Endodermal cell (in vitro differentiated cells): ENCODE data around the gene DYNLRB1. TPM values are rescaled to one million over a fixed set of nuclear protein-coding genes. Genes with fewer than 3 reads are reported as not detected.

Experiments used
- DNase-seq: peaks from one replicate; pipeline ENCODE4 v3.0.0-alpha.2; 2017
- H3K27ac ChIP-seq: 2 replicates; pipeline ENCODE4 v1.5.1; 2013; ENCODE audit warnings: mild to moderate bottlenecking, low read depth, low read length, moderate library complexity
- H3K27me3 ChIP-seq: 2 replicates; pipeline ENCODE4 v1.6.1; 2013; ENCODE audit warnings: mild to moderate bottlenecking, low read length, moderate library complexity; ENCODE audit not compliant: insufficient read depth, control insufficient read depth, poor library complexity, severe bottlenecking
- H3K36me3 ChIP-seq: 2 replicates; pipeline ENCODE4 v1.7.0; 2013; ENCODE audit warnings: mild to moderate bottlenecking, low read length, moderate library complexity; ENCODE audit not compliant: control insufficient read depth, insufficient read depth
- H3K4me1 ChIP-seq: one replicate; pipeline ENCODE4 v1.7.0; 2013; ENCODE audit warnings: low read length; ENCODE audit not compliant: control insufficient read depth, insufficient read depth
- H3K4me3 ChIP-seq: 2 replicates; pipeline ENCODE4 v1.5.1; 2013; ENCODE audit warnings: mild to moderate bottlenecking, low read length, moderate library complexity
- H3K9ac ChIP-seq: 2 replicates; pipeline ENCODE4 v1.6.1; 2013; ENCODE audit warnings: mild to moderate bottlenecking, low read length, moderate library complexity; ENCODE audit not compliant: poor library complexity, severe bottlenecking; ENCODE audit errors: extremely low read depth
- H3K9me3 ChIP-seq: 2 replicates; pipeline ENCODE4 v1.6.1; 2013; ENCODE audit warnings: mild to moderate bottlenecking, low read length, moderate library complexity; ENCODE audit not compliant: control insufficient read depth
- H3K27ac Mint-ChIP-seq: 2 replicates; pipeline ENCODE4 v1.8.0; 2020; ENCODE audit warnings: mixed read lengths
- H3K27me3 Mint-ChIP-seq: 2 replicates; pipeline ENCODE4 v1.8.0; 2021; ENCODE audit warnings: mild to moderate bottlenecking, mixed read lengths; ENCODE audit not compliant: insufficient read depth
- H3K36me3 Mint-ChIP-seq: 2 replicates; pipeline ENCODE4 v1.8.0; 2020; ENCODE audit warnings: low read depth, mixed read lengths
- H3K4me1 Mint-ChIP-seq: 2 replicates; pipeline ENCODE4 v1.8.0; 2020; ENCODE audit warnings: mixed read lengths
- H3K4me3 Mint-ChIP-seq: 2 replicates; pipeline ENCODE4 v1.8.0; 2020; ENCODE audit warnings: mild to moderate bottlenecking, moderate library complexity, mixed read lengths
- H3K9me3 Mint-ChIP-seq: 2 replicates; pipeline ENCODE4 v1.8.0; 2020; ENCODE audit warnings: mild to moderate bottlenecking, mixed read lengths
- WGBS, 2 experiments: methylation state at CpG; one replicate each; pipeline versions ENCODE4 v1.1.5 to v1.1.7; 2013; ENCODE audit warnings: missing lambda C conversion rate in 2 of 2, mixed read lengths in 1 of 2; ENCODE audit not compliant: insufficient coverage in 1 of 2, insufficient read length in 1 of 2; 5-methylcytosine and 5-hydroxymethylcytosine counted together
- total RNA-seq, 2 donors: library from RNA; stranded (reverse); fragmentation: NEBNext Ultra II Directional in 1 of 2; extraction: Animal tissue kit (Norgen Biotek cat#: 25700) in 1 of 2; gene quantifications; 2 replicates in 1 of 2; 3 replicates in 1 of 2; pipeline ENCODE4 v1.2.1, GENCODE V29; 2021
- TF ChIP-seq, protein P1 (sequence below): fragments of 200-600 bp; sonication (generic); conservative IDR thresholded peaks from 2 replicates; pipeline ENCODE4 v1.5.0; 2021; ENCODE audit warnings: antibody characterized with exemption, mild to moderate bottlenecking

DYNLRB1 gene
- total RNA-seq, 2 donors from 2014 or later, result 194 to 213 TPM

DNA sequence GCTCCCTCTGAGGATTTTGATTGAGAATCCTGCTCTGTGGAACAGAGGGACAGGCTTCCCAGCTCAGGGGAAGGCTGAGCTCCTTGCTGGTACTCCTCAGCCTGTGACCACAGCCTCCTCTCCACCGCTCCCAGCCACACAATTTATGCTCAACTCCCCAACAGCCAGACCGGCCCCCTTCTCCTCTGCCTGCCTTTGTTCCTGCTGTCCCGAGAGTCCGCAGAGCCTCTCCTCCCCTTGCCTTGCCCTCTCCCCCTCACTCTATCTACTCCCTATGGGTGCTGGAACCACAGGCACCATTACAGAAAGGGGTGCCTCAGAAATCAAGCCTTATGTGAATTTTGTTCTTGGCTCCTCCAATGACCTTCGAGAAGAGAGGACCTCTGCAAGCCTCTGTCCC lies 58.2 kb downstream of the DYNLRB1 start:
- Mint-ChIP-seq H3K27me3 (no peaks in the 10 kb centered on the region), H3K9me3 (no peaks in the 10 kb centered on the region), H3K4me3 (no peak overlapping the region), H3K36me3 (peaks cover 32% of the 10 kb centered on the region), H3K4me1 (peaks cover 4% of the 10 kb centered on the region), H3K27ac (no peak overlapping the region)
- Histone ChIP-seq H3K36me3 (peaks cover 5% of the 10 kb centered on the region), H3K4me1 (no peaks in the 10 kb centered on the region), H3K27ac (no peak overlapping the region), H3K9me3 (no peaks in the 10 kb centered on the region), H3K9ac (no peak overlapping the region), H3K27me3 (no peaks in the 10 kb centered on the region), H3K4me3 (no peak overlapping the region)
- TF ChIP-seq, protein P1, sequence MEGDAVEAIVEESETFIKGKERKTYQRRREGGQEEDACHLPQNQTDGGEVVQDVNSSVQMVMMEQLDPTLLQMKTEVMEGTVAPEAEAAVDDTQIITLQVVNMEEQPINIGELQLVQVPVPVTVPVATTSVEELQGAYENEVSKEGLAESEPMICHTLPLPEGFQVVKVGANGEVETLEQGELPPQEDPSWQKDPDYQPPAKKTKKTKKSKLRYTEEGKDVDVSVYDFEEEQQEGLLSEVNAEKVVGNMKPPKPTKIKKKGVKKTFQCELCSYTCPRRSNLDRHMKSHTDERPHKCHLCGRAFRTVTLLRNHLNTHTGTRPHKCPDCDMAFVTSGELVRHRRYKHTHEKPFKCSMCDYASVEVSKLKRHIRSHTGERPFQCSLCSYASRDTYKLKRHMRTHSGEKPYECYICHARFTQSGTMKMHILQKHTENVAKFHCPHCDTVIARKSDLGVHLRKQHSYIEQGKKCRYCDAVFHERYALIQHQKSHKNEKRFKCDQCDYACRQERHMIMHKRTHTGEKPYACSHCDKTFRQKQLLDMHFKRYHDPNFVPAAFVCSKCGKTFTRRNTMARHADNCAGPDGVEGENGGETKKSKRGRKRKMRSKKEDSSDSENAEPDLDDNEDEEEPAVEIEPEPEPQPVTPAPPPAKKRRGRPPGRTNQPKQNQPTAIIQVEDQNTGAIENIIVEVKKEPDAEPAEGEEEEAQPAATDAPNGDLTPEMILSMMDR, result no peak
- WGBS, 2 experiments, result 91 to 93% methylated on average over 5 of the region's 5 CpGs
- DNase-seq, result peak; percentile 26

- Mint-ChIP-seq H3K4me1 (peaks cover 4% of the 10 kb centered on the region), H3K4me3 (no peak overlapping the region), H3K27ac (no peak overlapping the region), H3K36me3 (peaks cover 30% of the 10 kb centered on the region), H3K27me3 (no peaks in the 10 kb centered on the region), H3K9me3 (no peaks in the 10 kb centered on the region)
- Histone ChIP-seq H3K27me3 (no peaks in the 10 kb centered on the region), H3K9ac (no peak overlapping the region), H3K4me1 (no peaks in the 10 kb centered on the region), H3K4me3 (no peak overlapping the region), H3K9me3 (no peaks in the 10 kb centered on the region), H3K36me3 (peaks cover 5% of the 10 kb centered on the region), H3K27ac (no peak overlapping the region)
- TF ChIP-seq, protein P1, result no peak
- DNase-seq, result peak; percentile 21
- WGBS, 2 experiments, result 91 to 100% methylated on average over 2 to 6 of the region's 6 CpGs
These were observed 58.6 kb downstream of the DYNLRB1 start for GRCh38 chr20:34574861-34575260.

DNA sequence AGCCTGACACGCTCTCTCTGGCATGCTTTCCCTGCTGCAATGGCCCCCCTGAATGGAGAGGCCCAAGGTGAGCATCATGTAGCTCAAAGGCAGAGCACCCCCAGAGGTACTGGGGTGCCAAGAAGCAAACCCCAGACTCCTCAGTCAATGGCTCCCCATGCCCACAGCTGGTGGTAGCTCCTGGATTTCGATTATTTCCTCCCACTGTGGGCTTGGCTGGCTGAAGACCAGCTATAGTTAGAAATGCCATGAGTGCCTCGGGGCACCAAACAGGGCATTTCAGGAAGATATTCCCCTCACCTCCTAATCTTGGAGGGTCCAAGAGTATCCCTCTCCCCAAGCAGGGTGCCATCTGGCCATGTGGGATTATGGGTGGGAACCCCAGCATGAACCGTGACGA lies 59.0 kb downstream of the DYNLRB1 start:
- TF ChIP-seq, protein P1, result no peak
- H3K4me3 Mint-ChIP-seq, result no peak overlapping the region
- no peak overlapping the region for H3K4me3 ChIP-seq
- WGBS, 2 experiments, result 95 to 100% methylated on average over 4 to 5 of the region's 5 CpGs
- H3K9ac ChIP-seq, result no peak overlapping the region
- H3K27ac Mint-ChIP-seq, result no peak overlapping the region
- no peaks in the 10 kb centered on the region for H3K9me3 Mint-ChIP-seq
- peaks cover 4% of the 10 kb centered on the region for H3K4me1 Mint-ChIP-seq
- DNase-seq, result no peak
- no peaks in the 10 kb centered on the region for H3K4me1 ChIP-seq
- H3K36me3 Mint-ChIP-seq, result peaks cover 27% of the 10 kb centered on the region
- no peak overlapping the region for H3K27ac ChIP-seq
- no peaks in the 10 kb centered on the region for H3K27me3 ChIP-seq
- no peaks in the 10 kb centered on the region for H3K9me3 ChIP-seq
- no peaks in the 10 kb centered on the region for H3K27me3 Mint-ChIP-seq
- peaks cover 5% of the 10 kb centered on the region for H3K36me3 ChIP-seq
